Ureter (tissue), 1 donor: ENCODE measurements around the gene CCDC8. TPM values are rescaled to one million over a fixed set of nuclear protein-coding genes. Genes with fewer than 3 reads are reported as not detected.
"Not testable (repeated sequence)": the region's sequence is repeated elsewhere in the genome, so short reads cannot be mapped to it uniquely, and the experiment has no call there.

Source experiments
- DNase-seq: peaks from one replicate; pipeline ENCODE4 v3.0.0-alpha.2; 2020; ENCODE audit warnings: low spot score
- total RNA-seq: library from RNA; stranded (reverse); gene quantifications from one replicate; pipeline ENCODE4 v1.2.4, GENCODE V29; 2023
- donor health status: DM: yes; HTN: yes; CAD: no.

Gene CCDC8
- total RNA-seq, 1 donor from 2014 or later = 10.7 TPM

DNA sequence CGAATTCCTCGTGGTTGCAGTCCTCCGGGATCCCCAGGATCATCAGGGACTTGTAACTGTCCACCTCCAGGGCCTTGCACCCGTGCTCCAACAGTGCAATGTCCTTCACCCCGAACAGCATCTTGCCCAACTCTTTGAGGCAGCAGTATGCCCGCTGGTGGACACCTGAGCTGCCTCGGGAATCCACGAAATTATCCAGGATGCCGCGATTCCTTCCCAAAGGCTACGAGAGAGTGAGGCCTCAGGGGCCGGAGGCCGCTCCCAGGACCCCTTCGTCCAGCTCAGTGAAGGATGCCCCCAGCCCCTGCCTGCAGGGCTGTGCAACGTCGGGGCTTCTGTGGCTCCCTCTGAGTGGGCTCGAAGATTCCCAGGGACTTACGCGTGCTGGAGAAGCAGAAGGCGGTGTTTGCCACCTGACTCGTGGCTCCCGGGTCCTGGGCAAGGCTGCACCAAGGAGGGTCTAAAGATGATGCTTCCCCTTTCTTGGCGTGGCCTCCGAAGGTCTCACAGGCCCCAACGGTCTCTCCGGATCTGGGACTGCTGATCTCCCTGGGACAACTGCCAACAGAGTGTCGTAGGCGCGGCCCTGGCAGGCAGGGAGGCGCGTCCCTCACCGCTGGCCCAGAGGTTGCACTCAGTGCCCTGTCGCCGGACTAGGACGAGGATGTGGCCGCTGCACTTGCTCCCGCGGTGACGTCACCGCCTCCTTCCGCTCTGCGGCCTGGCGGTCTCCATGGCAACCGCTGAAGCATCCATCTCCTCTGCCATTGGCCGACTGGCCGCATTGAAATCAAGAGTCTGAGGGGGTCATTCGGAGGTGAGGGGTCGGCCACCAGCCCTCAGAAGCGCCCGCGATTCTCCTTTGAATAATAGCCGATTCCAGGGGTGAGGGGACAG, 15.1 kb upstream of the CCDC8 start, which contains the start of gene PNMA8C:
PNMA8C (minus strand) TSS at position 698 of the 897 bp plus-strand sequence; CDS start at position 121, 577 bp downstream.
- peak; percentile 63 for DNase-seq

DNA sequence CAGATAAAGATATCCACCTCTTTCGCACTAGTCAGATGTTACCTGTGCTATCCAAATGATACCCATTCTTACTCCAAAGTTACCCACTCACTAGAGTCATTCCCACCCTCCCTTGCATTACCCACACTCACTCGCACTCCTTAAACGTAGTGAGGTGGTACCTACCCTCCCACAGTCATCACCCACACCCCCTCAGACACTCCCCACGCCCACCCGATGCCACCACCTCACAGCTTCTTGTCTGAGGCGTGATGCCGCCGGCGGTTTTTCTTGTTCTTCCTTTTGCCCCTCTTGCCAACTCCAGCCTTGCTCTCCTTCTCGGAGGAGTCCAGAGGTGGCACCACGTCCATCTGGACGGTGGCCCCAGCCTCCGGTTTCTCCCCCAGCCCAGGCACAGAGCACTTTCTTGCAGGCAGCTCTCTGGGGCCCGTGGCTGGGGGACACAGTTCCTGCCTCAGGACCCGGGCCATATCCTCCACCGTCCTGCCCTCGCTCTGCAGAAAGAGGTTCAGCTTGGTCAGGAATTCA, 14.2 kb upstream of the CCDC8 start:
- no peak for DNase-seq

DNA sequence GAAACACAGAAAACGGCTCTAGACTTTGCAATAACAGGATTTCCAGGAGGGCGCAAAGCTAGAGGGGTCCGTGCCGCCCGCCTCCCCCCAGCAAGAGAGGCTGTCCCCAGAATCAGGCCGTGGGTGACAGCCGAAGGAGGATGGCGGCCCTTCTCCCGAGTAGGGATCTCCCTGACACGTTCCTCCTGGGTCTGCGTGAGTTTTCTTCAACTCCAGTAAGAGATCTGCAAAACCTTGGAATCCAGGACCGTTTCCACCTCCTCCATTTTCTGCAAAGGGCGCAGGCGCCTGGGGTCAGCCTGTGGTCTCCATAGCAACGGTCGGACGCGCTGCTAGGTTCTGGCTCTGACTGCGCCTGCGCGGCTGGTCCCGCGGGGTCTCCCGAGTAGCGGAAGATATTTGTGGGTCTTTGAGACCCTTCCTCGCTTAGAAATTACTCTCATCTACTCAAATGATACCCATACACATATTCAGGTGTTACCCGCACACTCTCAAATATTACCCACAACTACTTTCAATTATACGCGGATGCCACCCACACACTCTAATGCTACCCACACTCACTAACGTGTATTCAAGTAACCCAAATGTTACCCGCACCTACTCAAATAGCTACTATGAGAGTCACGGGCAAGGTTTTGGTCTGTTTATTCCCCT, 13.3 kb upstream of the CCDC8 start:
- DNase-seq = no peak

DNA sequence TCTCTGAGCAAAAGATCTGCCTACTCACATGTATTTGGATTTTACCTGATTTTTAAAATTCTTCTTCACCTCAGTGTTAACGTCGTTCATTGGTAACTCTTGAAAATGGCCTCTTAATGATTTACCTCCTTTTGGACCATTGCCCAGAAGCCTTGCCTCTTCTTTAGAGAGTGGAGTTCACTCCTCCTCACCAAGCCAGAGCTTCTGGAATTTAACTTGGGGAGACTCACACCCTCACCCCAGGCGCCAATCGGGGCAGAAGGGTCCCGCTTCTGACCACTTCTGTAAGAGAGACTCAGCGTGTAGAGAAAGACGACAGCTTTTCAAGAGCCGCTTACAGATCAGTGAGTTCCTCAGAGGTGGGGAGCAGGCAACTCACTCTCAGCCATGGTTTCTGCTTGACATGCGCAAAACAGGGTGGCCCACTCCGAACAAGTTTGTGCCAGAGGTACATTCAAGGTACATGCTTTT, 12.7 kb upstream of the CCDC8 start:
- DNase-seq = no peak

DNA sequence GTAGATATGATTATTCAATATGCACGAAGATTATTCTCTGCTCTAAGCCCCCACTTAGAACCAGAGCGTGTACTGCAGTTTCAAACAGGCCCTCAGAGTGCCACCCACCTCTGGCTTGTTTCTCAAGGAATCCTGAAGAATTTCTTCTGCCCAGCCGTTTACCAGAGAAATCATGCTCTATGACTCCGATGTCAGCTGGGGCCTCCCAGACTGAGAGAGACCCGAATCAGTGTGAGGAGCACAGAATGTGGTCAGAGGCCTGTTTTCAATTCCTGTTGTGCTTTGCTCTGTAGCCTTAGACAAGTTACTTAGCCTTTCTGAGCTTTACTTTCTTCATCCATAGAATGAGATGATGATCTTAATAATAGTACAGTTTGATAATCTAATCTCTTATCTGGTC, 9.8 kb upstream of the CCDC8 start:
- DNase-seq = no peak

DNA sequence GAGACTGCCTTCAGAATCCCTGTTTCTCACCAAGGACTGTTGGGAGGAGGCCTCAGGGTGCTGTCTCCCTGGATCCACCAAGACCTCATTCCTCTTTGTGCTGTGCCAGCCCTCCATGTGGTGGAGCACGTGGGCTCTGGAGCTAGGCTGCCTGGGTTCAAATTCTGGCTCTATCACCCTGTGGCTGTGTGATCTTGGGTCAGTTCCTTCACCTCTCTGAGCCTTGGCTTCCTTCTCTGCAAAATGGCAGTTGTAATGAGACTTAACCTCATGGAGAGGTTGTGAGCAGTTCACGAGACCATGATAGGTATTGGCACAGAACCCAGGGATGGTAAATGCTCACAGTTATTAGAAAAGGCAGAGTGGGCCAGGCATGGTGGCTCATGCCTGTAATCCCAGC, 9.0 kb upstream of the CCDC8 start:
- DNase-seq = no peak

DNA sequence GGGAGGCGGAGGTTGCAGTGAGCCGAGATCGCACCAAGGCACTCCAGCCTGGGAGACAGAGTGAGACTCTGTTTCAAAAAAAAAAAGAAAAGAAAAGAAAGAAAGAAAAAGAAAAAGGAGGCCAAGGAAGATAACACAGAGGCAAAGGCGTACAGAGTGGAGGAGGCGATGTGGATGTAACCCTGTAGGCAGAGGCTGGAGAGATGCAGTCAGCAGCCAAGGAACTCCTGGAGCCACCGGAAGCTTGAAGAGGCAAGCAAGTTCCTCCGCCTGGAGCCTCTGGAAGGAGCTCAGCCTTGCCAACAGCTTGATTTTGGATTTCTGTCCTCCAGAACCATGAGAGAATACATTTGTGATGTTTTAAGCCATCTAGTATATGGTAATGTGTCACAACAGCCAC, 6.7 kb upstream of the CCDC8 start:
- DNase-seq = no peak

DNA sequence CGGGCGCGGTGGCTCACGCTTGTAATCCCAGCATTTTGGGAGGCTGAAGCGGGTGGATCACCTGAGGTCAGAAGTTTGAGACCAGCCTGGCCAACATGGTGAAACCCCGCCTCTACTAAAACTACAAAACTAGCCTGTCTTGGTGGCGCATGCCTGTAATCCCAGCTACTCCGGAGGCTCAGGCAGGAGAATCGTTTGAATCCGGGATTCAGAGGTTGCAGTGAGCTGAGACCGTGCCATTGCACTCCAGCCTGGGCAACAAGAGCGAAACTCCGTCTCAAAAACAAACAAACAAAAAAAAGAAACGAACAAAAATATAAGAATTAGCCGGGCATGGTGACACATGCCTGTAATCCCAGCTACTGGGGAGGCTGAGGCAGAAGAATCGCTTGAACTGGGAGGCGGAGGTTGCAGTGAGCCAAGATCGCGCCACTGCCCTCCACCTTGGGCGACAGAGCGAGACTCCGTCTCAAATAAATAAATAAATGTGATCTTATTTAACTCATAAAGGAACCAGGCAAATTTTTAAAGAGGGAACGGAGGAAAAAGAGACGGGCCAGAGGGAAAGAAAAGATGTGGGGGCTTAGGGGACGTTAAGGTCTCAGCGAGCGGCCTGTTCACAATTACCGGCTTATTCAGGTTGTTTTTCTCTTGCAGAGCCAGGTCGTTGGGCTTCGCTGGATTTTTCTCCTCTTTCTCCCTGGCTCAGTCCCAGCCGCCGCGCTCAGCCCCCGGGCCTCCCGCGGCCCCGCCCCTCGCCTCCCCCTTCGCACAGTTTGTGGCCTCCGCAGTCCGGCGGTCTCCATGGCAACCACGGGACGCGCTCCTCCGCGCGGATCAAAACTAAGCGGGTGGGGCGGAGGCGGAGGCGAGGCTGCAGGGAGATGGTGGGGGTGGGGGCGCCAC, 2.7 kb upstream of the CCDC8 start:
- peak; percentile 81 for DNase-seq

DNA sequence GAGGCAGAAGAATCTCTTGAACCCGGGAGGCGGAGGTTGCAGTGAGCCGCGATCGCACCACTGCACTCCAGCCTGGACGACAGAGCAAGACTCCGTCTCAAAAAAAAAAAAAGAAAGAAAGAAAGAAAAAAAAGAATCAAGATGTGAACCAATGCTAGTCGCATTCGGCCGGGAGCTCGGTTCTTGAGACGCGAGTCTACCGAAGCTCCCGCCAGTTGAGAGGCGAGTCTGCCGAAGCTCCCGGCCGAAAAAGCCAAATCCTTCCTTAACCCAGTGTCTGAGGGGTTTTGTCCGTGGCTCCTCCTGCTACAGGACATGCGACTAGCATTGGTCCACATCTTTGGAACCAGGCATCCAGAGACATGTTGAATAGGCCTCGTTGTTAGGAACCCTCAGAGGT, 1.5 kb upstream of the CCDC8 start:
- DNase-seq = not testable (repeated sequence)

DNA sequence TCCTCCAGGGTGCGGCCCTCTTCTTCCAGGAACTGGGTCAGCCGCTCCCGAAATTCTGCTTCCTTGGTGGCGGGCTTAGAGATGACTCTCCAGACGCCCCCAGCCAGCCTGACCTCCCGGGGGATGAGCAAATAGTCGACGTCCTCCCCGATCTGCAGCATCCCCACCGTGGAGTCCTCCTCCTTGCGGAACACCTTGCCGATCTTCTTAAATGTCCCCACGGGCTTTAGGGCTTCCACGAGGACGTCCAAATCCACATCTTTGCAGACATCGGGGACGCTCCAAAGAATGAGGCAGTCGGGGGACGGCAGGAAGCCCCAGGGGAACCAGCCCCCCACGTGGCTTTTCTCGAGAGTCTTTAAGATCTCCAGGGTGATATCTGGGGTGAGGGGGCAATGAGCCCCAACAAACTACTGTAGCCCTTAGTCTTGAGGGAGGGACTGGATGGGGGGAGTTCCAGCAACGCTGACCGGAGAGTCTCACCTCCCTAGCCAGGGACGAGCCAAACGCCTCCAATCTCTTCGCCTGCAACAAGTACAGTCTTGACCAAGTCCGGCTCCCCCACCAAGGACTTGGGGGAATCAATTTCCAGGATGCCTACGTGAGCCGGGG, 608 bp downstream of the CCDC8 start:
- no peak for DNase-seq

DNA sequence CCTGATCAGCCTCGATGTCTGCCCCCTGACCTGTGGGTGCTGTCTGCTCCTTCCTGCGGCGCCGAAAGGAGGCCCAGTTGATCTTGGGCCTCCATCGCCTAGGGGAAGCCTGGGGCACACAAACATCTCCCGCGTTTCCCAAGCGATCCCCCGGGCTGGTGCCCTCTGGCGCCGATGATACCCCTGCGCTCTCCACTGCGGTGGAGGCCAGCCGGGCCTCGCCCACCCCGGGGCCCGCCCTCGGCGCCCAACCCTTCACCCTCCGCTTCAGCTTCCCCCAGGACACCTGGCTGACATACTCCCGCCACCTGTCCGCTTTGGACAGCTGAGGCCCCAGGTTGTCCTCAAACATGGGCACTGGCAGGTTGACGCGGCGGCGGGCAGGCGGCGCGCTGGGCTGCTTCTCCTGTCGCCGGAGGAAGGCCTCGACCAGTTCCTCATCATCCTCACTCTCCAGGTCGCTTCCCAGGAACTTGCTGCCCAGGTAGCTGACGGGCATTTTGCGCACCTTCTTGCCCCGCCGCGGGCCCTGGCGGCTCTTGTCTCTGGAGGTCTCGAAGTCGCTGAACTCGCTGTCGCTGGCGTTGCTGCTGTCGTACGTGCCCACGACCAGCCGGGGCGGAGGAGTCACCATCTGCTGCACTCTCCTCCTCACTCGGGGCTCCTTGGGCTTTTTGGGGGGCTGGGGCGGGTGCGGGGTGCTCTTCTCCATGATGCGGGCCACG, 1.3 kb downstream of the CCDC8 start:
- DNase-seq = no peak

DNA sequence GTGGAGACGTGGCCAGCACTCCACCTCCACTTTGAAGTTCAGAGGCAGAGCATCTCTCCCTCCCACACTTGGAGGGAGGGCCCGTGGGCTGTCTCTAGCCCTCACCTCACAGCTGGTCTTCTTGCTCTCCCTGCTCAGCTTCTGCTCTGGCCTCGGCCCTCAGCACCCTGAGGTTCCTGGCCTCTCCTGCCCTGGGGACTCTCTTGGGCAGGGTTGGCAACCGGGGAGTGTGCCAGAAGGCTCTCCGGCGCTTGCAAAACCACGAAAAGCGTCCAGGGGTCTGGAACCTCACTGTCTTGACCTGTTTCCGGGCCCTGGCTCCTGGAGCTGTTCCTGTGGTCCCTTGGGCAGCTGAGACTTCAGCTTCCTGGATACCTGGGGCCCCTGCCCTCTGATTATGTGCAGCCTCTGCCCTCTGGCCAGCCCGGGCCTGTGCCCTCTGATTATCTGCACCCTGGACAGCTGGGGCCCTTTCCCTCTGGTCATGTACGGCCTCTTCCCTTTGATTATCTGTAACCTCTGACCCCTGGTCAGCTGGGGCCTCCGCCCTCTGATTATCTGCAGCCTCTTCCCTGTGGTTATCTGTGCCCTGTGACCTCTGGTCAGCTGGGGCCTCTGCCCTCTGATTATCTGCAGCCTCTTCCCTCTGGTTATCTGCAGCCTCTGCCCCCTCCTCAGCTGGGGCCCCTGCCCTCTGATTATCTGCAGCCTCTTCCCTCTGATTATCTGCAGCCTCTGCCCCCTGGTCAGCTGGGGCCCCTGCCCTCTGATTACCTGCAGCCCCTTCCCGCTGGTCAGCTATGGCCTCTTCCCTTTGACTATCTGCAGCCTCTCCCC, 2.1 kb downstream of the CCDC8 start:
- no peak for DNase-seq

DNA sequence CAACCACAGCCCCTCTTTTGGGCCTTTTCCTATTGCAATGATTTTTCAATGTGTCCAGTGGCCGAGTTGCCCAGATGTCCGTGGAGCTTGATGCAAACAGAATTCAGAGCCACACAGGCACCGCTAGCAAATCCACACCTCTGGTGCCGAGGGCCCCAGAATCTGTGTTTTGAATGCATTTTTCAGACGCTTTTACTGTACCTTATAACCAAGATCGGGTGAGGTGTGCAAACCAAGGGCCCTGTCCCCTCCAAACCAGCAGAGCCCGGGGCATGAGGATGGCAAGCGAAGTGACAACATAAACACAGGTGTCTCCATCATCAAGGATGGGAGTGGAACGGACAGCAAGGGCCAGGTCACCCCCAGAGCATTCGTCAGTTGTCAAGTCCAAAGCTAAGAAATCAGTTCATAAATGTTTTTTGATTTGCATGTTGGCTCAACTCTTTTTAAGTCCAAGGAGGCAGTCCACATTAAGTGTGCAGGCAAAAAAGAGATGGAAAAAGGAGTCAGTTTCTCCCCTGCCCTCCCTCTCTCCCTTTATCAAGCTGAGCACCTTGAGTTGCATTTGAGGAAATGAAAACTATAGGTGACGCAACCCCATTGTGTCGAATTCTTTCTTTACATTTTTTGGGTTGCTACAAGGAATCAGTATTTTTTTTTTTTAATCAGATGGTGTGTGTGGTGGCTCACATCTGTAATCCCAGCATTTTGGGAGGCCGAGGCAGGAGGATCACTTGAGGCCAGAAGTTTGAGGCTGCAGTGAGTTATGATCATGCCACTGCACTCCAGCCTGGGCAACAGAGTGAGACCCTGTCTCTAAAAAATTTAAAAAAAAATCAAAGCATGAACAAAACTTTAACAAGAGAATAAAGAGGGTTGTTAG, 2.9 kb downstream of the CCDC8 start:
- no peak for DNase-seq

DNA sequence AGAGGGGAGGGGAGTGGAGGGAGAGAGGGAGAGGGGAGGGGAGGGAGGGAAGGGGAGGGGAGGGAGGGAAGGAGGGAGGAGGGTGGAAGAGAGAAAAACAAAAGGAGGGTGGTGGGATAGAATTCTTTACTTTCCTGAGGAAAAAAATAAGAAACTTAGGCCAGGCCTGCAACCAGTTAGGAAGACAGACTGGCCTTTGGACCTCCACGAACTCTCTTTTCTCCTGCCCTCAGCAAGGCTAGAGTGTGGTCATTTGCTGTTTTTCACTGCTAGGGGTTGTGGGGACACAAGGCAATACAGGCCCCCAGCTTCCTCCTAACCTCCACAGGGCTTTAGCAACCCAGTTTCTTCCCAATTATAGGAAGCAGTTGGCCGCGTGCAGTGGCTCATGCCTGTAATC, 4.2 kb downstream of the CCDC8 start:
- no peak for DNase-seq

DNA sequence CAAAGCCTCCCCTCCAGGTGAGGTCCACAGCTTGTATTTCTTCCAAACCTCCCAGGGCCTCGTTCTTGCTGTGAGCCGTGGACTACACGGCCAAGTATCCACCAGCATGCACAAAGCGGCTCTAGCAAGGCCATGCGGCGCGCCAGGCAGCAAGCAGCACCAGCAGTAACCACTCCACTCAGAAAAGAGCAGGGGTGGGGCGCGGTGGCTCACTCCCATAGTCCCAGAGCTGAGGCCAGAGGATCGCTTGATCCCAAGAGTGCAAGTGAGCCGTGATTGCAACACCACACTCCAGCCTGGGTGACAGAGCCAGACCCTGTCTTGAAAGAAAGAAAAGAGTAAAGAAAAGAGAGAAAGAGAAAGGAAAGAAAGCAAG, 4.7 kb downstream of the CCDC8 start:
- peak; percentile 74 for DNase-seq

DNA sequence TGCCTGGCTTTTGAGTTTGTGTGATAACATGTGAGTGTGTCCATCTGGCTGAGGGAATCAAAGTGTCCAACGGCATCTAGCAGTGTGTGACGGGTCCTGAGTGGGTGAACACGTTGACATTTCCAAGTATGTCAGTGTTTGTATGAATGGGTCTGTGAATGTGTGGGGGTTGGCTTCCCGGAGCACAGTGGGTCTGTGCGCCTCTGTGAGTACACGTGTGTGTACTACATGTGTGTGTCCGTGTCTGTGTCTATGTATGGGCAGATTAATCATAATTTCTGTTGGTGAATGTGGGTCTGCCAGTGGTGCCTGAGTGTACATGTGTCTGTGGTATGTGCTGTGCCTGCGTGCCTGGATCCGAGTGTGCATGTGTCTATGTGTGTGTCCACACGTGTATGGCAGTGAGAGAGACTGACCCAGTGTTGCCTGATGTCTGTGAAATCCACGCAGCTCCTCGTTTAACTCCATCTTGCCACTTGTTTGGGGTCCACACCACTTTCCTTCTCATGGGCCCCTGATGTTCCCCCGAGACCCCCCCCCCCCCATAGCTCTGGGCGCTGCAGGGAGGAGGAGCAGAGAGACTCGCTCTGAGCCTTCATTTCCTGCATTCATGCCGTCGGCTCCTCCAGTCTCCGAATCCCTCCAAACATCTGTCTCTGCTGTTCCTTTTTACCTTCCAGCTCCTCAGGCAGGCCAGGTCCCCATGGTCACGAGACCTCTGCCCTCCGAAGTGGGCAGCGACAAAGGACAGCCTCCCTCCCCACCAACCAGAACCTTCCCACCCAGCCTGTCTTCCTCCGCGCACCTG, 5.3 kb downstream of the CCDC8 start:
- DNase-seq = no peak

DNA sequence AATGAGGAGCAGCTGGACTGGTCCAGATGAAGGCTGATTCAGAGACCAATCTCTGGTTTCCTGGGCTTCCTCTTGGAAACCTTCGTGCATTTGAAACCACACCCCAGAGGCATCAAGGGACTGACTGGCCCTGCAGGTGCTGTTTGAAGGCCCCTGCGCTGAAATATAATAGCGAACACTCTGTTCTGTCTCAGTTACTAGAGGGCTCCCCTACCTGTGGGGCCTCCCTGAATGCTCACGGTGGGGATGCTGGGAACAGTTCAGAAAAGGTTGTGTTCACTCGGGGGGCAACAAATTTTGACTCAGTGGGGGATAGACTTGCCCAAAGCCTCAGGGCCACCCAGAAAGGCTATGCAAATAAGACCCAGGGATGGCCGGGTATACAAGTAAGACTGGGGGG, 6.4 kb downstream of the CCDC8 start:
- DNase-seq = no peak
